HG02610 (cell line): Measurements from ENCODE around the gene TRDN.
"Not testable (repeated sequence)": the region's sequence is repeated elsewhere in the genome, so short reads cannot be mapped to it uniquely, and the experiment has no call there.

Source experiments
- ATAC-seq: cut with Tn5 transposase; IDR thresholded peaks from one replicate; pipeline ENCODE4 v1.9.1; 2021; ENCODE audit warnings: mild to moderate bottlenecking, moderate library complexity; ENCODE audit not compliant: unreplicated experiment

Gene TRDN

GRCh38 chr6:123316733-123317323 is 319.9 kb downstream of the TRDN start:
- ATAC-seq = no peak

- ATAC-seq = not testable (repeated sequence)
Measured at GRCh38 chr6:123314459-123314858, 322.3 kb downstream of the TRDN start.

- no peak for ATAC-seq
Measured at GRCh38 chr6:123309130-123309529, 327.6 kb downstream of the TRDN start.

- no peak for ATAC-seq
Measured at GRCh38 chr6:123306334-123306733, 330.4 kb downstream of the TRDN start.

GRCh38 chr6:123295672-123296071 is 341.1 kb downstream of the TRDN start:
- no peak for ATAC-seq

DNA sequence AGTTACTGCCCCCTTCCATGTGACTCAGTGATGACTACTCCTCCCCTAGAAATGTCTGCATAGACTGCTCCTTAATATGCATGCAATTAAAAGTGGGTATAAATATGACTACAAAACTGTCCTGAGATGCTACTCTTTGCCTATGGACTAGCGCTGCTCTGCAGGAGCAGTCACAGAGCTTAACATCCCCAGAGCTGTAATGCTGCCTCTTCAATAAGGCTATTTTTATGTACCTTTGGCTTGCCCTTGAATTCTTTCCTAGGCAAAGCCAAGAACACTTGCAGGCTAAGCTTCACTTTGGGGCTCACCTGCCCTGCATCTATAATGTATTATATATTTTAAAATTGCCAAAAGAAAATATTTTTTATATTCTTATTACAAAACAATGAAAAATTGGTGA is 341.6 kb downstream of the TRDN start:
- ATAC-seq = no peak

GRCh38 chr6:123288649-123289048 is 348.1 kb downstream of the TRDN start:
- no peak for ATAC-seq

DNA sequence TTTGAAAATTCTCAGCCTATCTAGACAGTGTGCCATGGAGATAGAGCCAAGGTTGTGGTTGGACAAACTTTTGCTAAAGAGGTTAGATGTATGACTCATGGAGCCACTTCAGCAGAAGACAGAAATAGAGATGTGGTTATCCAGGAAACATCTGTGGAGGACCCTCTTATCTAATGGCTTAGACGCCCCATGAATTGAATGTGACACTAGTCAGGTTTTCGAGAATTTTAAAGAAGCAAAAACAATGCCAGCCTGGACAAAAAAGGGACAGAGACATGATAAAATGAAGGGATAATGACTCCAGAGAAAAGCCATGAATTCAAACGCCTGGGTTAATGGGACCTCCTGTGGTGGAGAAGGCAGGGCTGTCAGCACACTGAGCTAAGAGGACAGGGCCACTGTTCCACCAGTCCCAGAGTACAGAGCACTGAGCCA is 360.2 kb downstream of the TRDN start:
- ATAC-seq = no peak

GRCh38 chr6:123263981-123264380 is 372.8 kb downstream of the TRDN start:
- no peak for ATAC-seq

DNA sequence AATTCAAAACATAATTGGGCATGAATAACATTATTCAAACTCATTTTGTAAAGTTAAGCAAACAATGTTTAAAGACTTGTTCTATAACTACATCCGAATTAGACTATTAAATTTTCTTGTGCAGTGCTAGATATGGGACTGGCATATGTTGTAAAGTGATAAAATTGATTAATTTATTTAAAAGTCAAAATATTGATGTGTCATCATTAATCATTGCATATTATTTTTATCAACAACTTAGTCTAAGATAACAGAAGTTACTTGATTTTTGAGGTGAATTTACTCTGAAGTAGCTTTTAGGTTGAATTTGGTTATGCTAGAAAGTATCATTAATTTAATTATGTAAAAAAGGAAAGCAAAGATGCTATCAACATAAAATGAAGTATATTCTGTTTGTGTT is 396.1 kb downstream of the TRDN start:
- ATAC-seq = no peak

- ATAC-seq = no peak
Measured at GRCh38 chr6:123233336-123233735, 403.4 kb downstream of the TRDN start.

- ATAC-seq = not testable (repeated sequence)
Measured at GRCh38 chr6:123227789-123228188, 409.0 kb downstream of the TRDN start.

DNA sequence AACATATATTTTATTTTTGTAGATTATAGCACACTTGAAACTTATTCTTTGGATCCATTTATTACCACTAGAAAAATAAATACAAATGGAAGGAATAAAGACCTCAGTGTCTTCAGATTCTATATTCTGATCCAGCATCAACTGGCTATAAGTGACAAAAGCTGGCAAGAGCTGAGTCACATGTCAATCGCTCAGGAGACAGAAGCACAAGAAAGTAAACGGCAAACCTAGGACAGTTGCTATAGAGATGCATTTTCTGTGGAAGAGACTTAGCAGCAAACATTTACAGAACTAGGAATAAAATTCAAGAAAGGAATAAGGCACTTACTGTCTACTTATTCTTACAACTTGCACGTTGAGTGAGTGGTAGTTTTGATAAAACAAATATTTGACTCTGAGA is 410.4 kb downstream of the TRDN start:
- ATAC-seq = no peak

DNA sequence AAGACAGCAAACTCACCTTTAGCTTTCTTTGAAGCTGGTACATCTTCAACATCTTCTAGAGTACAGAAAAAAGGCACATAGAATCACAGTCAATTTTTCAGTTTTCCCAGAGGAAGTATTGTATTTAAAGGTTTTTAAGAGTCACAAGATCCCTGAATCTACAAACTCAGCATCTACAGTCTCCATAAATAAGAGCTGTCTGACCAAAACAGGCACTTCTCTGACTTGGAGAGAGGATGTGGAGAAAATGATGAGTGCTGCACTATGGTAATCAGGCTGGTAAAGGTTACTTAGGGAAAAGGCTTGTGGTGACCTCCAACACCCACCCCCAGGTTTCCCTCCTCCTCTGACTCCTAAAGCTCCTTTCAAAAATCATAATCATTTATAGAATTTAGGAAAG is 412.7 kb downstream of the TRDN start:
- ATAC-seq = no peak

- no peak for ATAC-seq
Measured at GRCh38 chr6:123223461-123223860, 413.3 kb downstream of the TRDN start.

DNA sequence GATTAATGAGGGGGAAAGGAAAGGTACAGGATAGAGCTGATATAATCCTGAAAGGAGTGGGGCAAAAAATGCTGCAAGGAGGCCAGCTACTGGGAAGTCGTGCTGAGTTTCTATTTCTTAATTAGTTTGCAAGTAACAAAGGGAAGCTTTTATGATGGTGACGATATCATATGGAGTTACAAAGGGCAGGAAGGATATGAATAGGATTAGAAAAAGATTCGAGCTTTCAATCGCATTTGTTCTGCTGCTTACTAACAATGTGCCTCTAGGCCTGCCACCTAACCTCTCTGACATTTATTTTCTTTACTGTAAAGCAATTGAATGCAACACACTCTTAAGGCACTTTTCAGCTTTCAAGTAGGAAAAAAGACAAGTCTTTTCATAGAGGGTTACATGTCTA is 421.5 kb downstream of the TRDN start:
- no peak for ATAC-seq

DNA sequence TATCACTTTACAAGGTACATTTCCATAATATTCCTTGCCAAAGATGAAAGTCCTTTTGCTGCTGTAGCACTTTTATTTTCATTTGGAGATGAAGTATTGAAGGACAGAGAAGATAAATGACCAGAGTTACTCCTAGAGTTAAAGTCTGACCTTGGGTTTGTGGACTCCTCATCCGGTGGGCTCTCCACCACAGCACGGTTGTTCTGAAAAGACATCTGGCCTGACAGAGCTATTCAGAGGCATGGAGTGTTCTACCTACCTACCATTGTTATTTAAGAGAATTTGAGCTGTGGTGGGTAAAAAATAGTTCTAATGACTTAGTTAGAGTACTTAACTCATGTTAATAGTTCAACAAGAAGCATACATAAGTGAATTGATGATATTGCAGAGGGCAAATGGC is 422.3 kb downstream of the TRDN start:
- ATAC-seq = no peak

DNA sequence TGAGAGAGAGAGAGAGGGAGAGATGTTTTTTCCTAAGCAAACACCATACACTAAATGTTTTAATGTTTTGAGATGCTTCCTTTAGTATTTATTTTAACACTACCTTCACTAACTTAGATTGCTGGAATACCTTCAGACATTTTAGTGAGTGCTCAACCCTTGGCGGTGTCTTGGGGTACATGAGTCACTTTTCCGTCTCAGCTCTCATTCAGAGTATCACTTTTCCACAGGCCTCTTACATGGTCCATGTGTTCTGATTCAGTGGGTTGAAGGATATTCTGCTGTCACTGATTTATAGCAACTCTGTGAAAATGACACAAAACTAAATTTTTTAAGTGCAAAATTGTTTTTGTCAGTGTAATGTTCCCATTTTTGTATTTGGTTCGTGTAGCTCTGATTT is 422.8 kb downstream of the TRDN start:
- no peak for ATAC-seq

DNA sequence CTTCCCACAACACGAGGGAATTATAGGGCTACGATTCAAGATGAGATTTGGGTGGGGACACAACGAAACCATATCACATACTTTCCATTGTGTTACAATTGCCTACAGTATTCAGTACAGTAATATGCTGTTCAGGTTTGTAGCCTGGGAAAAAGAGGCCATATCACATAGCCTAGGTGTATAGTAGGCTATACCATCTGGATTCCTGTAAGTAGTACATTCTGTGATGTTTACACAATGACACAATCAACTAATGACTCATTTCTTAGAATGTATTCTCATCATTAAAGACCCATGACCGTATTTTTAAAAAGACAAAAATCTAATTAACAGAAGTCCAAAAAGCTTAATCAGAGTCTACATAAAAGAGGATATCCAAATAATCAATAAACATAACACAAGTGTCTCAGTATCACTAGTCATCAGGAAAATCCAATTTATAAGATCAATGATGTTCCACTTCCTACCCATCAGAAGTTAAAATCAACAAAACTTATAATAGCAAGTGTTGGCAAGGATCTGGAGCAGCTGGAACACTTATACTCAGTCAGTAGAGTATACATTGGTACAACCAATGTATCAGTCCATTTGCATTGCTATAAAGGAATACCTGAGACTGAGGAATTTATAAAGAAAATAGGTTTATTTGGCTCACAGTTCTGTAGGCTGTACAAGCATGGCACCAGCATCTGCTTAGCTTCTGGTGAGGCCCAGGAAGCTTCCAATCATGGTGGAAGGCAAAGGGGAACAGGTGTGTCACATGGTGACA is 424.8 kb downstream of the TRDN start:
- ATAC-seq = no peak

- no peak for ATAC-seq
Measured at GRCh38 chr6:123210645-123211044, 426.1 kb downstream of the TRDN start.

GRCh38 chr6:123207967-123208510 is 428.7 kb downstream of the TRDN start:
- ATAC-seq = no peak

DNA sequence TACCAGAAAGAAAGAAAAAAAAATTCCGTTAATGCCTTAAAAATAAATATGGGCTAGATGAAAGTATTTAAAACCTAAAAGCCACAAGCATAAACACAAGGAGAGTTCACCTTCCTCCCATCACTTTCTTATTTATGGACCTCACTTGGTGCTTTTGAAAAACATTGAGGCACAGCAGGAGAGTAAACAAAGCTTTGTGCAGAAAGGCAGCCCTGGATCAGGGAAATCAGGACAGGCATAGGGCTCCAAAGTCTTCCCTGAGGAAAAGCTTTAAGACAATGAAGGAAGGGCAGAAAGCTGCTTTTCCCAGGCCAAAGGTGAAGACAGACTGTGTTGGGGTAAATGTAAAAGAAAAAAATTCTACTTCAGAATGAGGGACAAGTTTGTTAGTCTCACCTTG is 432.8 kb downstream of the TRDN start:
- no peak for ATAC-seq
